ENCODE data around the gene CIAO3. TPM values are rescaled to one million over a fixed set of nuclear protein-coding genes. Genes with fewer than 3 reads are reported as not detected.
"Not testable (repeated sequence)": the region's sequence is repeated elsewhere in the genome, so short reads cannot be mapped to it uniquely, and the experiment has no call there.

The CIAO3 gene
- total RNA-seq, 1 donor from 2014 or later: 24.2 TPM

DNA sequence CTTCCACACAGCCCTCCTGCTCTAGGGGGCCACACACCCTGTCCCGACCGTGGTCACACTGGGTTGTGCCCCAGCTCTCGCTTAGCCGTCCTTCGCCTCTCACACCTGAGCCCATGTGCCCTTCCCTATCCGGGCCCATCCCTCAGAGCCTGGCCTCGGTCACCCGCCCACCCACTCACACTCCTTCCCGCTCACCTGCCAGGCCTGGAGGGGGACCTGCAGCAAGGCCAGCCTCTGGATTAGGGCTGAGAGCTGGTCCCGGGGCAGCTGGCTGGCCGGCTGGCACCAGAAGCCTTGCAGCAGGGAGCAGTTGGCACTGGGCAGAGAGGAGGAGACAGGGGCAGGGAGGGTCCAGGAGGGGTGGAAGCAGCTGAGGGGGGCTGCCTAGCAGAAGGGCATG is 37.6 kb upstream of the CIAO3 start:
- no peak overlapping the region for H3K4me3 ChIP-seq
- no peak for ATAC-seq
- TF ChIP-seq, protein P1, sequence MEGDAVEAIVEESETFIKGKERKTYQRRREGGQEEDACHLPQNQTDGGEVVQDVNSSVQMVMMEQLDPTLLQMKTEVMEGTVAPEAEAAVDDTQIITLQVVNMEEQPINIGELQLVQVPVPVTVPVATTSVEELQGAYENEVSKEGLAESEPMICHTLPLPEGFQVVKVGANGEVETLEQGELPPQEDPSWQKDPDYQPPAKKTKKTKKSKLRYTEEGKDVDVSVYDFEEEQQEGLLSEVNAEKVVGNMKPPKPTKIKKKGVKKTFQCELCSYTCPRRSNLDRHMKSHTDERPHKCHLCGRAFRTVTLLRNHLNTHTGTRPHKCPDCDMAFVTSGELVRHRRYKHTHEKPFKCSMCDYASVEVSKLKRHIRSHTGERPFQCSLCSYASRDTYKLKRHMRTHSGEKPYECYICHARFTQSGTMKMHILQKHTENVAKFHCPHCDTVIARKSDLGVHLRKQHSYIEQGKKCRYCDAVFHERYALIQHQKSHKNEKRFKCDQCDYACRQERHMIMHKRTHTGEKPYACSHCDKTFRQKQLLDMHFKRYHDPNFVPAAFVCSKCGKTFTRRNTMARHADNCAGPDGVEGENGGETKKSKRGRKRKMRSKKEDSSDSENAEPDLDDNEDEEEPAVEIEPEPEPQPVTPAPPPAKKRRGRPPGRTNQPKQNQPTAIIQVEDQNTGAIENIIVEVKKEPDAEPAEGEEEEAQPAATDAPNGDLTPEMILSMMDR (IDR thresholded peaks at IDR 0.05): no peak

DNA sequence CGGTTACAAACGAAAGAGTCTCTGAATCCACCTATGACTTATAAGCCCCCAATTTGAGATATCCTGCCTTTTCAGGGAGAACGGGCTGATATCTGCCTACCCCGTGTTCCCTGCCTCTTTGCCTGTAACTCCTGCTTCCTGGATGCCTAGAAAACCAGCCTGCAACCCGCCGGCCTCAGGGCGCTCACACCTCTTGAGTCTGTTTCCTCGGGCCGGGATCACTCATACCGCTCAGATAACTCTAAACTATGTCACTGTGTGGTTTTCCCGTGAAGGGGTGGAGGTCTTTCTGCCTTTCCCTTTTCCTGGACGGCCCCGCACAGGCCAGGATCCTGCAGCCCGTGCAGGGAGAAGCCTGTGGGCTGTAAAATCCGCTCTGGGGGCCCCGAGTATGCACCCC is 37.0 kb upstream of the CIAO3 start:
- ATAC-seq: no peak
- H3K27me3 ChIP-seq: peaks cover 17% of the 10 kb centered on the region

More for the DNA sequence above, 37.6 kb upstream of the CIAO3 start:
- no peak for DNase-seq
- Histone ChIP-seq H3K27me3 (peaks cover 23% of the 10 kb centered on the region), H3K27ac (no peak overlapping the region), H3K4me1 (no peaks in the 10 kb centered on the region), H3K9me3 (no peaks in the 10 kb centered on the region), H3K36me3 (no peaks in the 10 kb centered on the region)
- intact Hi-C loops (cut with DNase I): no loop called here

DNA sequence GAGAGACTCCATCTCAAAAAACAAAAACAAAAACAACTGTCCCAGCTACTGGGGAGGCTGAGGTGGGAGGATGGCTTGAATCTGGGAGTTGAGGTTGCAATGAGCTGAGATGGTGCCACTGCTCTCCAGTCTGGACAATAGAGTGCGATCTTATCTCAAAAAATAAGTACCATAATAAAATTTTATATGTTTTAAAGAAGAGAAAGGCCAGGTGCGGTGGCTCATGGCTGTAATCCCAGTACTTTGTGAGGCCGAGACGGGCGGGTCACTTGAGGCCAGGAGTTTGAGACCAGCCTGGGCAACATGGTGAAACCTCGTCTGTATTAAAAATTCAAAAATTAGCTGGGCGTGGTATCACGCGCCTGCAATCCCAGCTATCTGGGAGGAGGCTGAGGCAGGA is 36.0 kb upstream of the CIAO3 start:
- Histone ChIP-seq H3K36me3 (no peaks in the 10 kb centered on the region), H3K9me3 (no peaks in the 10 kb centered on the region), H3K4me1 (no peaks in the 10 kb centered on the region), H3K4me3 (no peak overlapping the region), H3K27ac (no peak overlapping the region), H3K27me3 (peaks cover 8% of the 10 kb centered on the region)
- DNase-seq: no peak
- intact Hi-C loops (cut with DNase I): no loop called here
- TF ChIP-seq, protein P1 (IDR thresholded peaks at IDR 0.05): no peak
- no peak for ATAC-seq

More for the DNA sequence above, 37.0 kb upstream of the CIAO3 start:
- intact Hi-C loops (cut with DNase I): no loop called here
- H3K27ac ChIP-seq: no peak overlapping the region
- no peaks in the 10 kb centered on the region for H3K4me1 ChIP-seq
- no peaks in the 10 kb centered on the region for H3K36me3 ChIP-seq
- no peaks in the 10 kb centered on the region for H3K9me3 ChIP-seq
- H3K4me3 ChIP-seq: no peak overlapping the region
- TF ChIP-seq, protein P1 (IDR thresholded peaks at IDR 0.05): no peak
- DNase-seq: no peak

DNA sequence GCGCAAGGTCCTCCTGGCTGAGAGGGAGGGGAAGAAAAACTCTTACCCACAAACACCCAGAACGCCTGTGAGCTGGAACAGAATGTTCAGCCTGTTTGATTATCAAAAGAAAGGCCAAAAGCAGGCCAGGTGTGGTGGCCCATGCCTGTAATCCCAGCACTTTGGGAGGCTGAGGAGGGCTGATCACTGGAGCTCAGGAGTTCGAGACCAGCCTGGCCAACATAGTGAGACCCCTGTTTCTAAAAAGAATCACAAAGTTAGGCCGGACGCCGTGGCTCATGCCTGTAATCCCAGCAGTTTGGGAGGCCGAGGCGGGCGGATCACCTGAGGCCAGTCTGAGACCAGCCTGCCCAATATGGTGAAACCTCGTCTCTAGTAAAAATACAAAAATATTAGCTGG is 35.5 kb upstream of the CIAO3 start:
- H3K9me3 ChIP-seq; H3K4me3 ChIP-seq; H3K4me1 ChIP-seq; H3K27ac ChIP-seq; ATAC-seq; H3K27me3 ChIP-seq; H3K36me3 ChIP-seq; intact Hi-C loops (cut with DNase I); DNase-seq: not testable (repeated sequence)

DNA sequence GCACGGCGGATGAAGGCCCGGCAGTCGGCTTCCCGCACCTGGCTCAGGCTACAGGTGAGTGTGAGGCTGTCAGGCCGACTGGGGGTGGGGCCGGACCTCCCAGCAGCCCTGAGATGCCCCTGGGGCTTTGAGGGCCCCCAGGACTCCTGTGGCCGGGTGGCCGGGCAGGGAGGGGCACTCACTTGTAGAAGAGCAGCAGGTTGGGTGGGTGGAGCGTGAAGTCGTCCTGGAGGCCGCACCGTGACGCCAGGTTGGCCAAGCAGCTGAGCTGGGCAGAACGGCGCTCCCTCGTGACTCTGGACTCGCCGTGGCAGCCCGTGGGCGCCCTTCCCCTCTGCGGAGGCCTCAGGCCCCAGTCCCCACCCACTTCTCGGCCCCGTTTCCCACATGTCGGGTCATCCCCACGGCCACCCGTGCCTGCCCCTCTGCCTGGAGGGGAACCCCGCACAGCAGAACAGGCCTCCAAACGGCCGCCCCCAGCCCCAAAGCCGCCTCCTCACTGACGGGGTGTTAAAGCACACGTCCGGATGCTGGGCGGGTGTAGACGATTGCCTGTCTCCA is 34.5 kb upstream of the CIAO3 start:
- Histone ChIP-seq H3K4me3 (no peak overlapping the region), H3K27me3 (peaks cover 8% of the 10 kb centered on the region), H3K36me3 (no peaks in the 10 kb centered on the region), H3K27ac (no peak overlapping the region), H3K4me1 (no peaks in the 10 kb centered on the region), H3K9me3 (no peaks in the 10 kb centered on the region)
- TF ChIP-seq, protein P1 (IDR thresholded peaks at IDR 0.05): no peak
- ATAC-seq (no peak), DNase-seq (no peak)
- intact Hi-C loops (cut with DNase I): no loop called here

DNA sequence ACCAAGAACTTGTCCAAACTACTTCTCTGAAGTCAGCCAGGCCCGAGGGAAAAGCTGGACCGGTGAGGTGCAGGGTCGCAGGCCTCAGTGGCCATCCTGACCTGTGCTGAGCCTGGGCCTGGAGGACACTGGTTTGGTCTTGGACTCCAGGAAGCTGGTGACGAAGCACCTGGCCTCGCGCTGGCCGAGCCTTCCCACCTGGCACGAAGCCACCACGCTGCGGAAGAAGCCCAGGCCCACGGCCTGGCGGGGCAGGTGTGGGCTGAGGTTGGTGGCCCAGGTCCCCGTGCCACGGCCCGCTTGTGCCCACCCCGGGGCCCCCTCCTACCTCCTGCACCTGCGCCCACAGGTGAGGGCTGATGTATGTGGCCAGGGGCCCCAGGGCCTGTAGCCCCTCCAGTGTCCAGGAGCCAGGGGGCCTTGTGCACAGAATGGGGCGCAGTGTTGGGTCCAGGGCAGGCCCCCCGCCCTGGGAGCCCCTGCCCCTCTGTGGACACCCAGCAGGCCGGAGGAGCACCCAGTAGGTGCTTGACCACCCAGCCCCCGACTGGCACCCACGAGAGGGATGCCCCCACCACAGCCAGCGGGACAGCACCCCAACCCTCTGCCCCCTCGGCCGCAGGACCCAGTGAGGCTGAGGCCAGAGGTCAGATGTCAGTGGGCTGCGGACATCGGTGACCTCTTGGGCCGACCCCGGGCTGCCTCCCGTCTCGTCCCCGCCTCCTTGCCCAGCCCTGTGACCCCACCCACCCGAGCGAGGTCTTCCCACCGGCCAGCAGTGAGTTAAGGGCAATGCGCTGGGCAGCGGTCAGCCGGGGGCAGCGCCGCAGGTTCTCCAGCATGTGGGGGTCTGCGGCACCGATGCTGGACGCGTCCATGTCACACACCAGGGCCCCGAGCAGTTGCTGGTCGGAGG is 33.5 kb upstream of the CIAO3 start:
- Histone ChIP-seq H3K4me3 (no peak overlapping the region), H3K36me3 (no peaks in the 10 kb centered on the region), H3K9me3 (no peaks in the 10 kb centered on the region), H3K27me3 (peaks cover 4% of the 10 kb centered on the region), H3K4me1 (no peaks in the 10 kb centered on the region), H3K27ac (no peak overlapping the region)
- no peak for DNase-seq
- TF ChIP-seq, protein P1 (IDR thresholded peaks at IDR 0.05): no peak
- no peak for ATAC-seq
- intact Hi-C loops (cut with DNase I): no loop called here
